Germinal center (tissue), 1 donor: ENCODE data around the gene TOP3A.

Source experiments
- DNase-seq: peaks from one replicate; pipeline ENCODE4 v3.0.0; 2012; ENCODE audit warnings: mixed read lengths, low spot score

TOP3A gene

GRCh38 chr17:18277076-18277475 is 37.7 kb downstream of the TOP3A start:
- no peak for DNase-seq

GRCh38 chr17:18270046-18270931 is 44.5 kb downstream of the TOP3A start:
- DNase-seq = no peak

GRCh38 chr17:18267927-18268711 is 46.7 kb downstream of the TOP3A start:
- DNase-seq = no peak

GRCh38 chr17:18267366-18267765 is 47.4 kb downstream of the TOP3A start:
- no peak for DNase-seq

GRCh38 chr17:18263885-18264682 is 50.7 kb downstream of the TOP3A start:
- no peak for DNase-seq

GRCh38 chr17:18262641-18263040 is 52.2 kb downstream of the TOP3A start:
- no peak for DNase-seq

GRCh38 chr17:18262111-18262510 is 52.7 kb downstream of the TOP3A start:
- no peak for DNase-seq

GRCh38 chr17:18261659-18262058 is 53.1 kb downstream of the TOP3A start:
- no peak for DNase-seq

- DNase-seq = peak; percentile 53
Observed at GRCh38 chr17:18261146-18261515, 53.7 kb downstream of the TOP3A start.

- DNase-seq = peak; percentile 98
Observed at GRCh38 chr17:18260332-18261145, 54.3 kb downstream of the TOP3A start, which contains the start of gene MIEF2. MIEF2 (plus strand) TSS chr17:18260662; CDS start chr17:18262721, 2,059 bp downstream.

- DNase-seq = no peak
Observed at GRCh38 chr17:18259621-18260331, 55.0 kb downstream of the TOP3A start.

- DNase-seq = peak; percentile 73
Observed at GRCh38 chr17:18258356-18259038, 56.3 kb downstream of the TOP3A start, which contains the start of gene FLII. FLII (minus strand) TSS chr17:18258738; CDS start chr17:18258690, 48 bp downstream.

- peak; percentile 64 for DNase-seq
Observed at GRCh38 chr17:18257982-18258355, 56.8 kb downstream of the TOP3A start.

- DNase-seq = no peak
Observed at GRCh38 chr17:18257268-18257981, 57.4 kb downstream of the TOP3A start.

- no peak for DNase-seq
Observed at GRCh38 chr17:18256776-18257175, 58.0 kb downstream of the TOP3A start.

GRCh38 chr17:18256351-18256750 is 58.4 kb downstream of the TOP3A start:
- no peak for DNase-seq

- DNase-seq = no peak
Observed at GRCh38 chr17:18254888-18255649, 59.7 kb downstream of the TOP3A start.
